NCI-H187 treated with DMSO at 0.1 percent for 48 hours (cell line): ENCODE data around the gene SELENOK.

ENCODE experiments used
- DNase-seq: peaks from one replicate; lab custom pipeline; 2025; lab: John Stamatoyannopoulos, UW

Gene SELENOK

GRCh38 chr3:53883008-53883407 is 8.7 kb downstream of the SELENOK start:
- no peak for DNase-seq

GRCh38 chr3:53881691-53882593 is 9.7 kb downstream of the SELENOK start, which contains the start of gene ACTR8:
Gene ACTR8, minus strand, starts transcription at chr3:53882152. Its CDS starts 51 bp downstream, at chr3:53882101.
- no peak for DNase-seq

GRCh38 chr3:53880396-53881345 is 11.0 kb downstream of the SELENOK start:
- no peak for DNase-seq

- no peak for DNase-seq
These were observed 25.7 kb downstream of the SELENOK start for GRCh38 chr3:53865732-53866499.

GRCh38 chr3:53863145-53863544 is 28.5 kb downstream of the SELENOK start:
- DNase-seq, result no peak

GRCh38 chr3:53862241-53862640 is 29.4 kb downstream of the SELENOK start:
- DNase-seq, result no peak

- DNase-seq, result no peak
These were observed 31.5 kb downstream of the SELENOK start for GRCh38 chr3:53860196-53860595.

- DNase-seq, result no peak
These were observed 32.5 kb downstream of the SELENOK start for GRCh38 chr3:53859178-53859577.

GRCh38 chr3:53858096-53858741 is 33.4 kb downstream of the SELENOK start:
- DNase-seq, result no peak

- DNase-seq, result no peak
These were observed 34.7 kb downstream of the SELENOK start for GRCh38 chr3:53856964-53857363.

- DNase-seq, result no peak
These were observed 40.8 kb downstream of the SELENOK start for GRCh38 chr3:53850895-53851294.

- no peak for DNase-seq
These were observed 41.7 kb downstream of the SELENOK start for GRCh38 chr3:53849916-53850315.

GRCh38 chr3:53846851-53847155 is 44.9 kb downstream of the SELENOK start:
- no peak for DNase-seq

- DNase-seq, result no peak
These were observed 45.4 kb downstream of the SELENOK start, which contains the start of the genes CHDH and IL17RB for GRCh38 chr3:53846134-53846850. Gene CHDH, minus strand, starts transcription at chr3:53846419. Its CDS starts 22,411 bp downstream, at chr3:53824008. Gene IL17RB, plus strand, starts transcription at chr3:53846568. Its CDS starts 21 bp downstream, at chr3:53846589.

GRCh38 chr3:53845881-53846133 is 45.9 kb downstream of the SELENOK start:
- DNase-seq, result no peak

GRCh38 chr3:53845103-53845880 is 46.4 kb downstream of the SELENOK start:
- no peak for DNase-seq

GRCh38 chr3:53844262-53845102 is 47.2 kb downstream of the SELENOK start:
- DNase-seq, result no peak

GRCh38 chr3:53843195-53844177 is 48.2 kb downstream of the SELENOK start:
- DNase-seq, result no peak
